ENCODE results near the gene ARPC5L.
"Not testable (repeated sequence)": the region's sequence is repeated elsewhere in the genome, so short reads cannot be mapped to it uniquely, and the experiment has no call there.

The ARPC5L gene

DNA sequence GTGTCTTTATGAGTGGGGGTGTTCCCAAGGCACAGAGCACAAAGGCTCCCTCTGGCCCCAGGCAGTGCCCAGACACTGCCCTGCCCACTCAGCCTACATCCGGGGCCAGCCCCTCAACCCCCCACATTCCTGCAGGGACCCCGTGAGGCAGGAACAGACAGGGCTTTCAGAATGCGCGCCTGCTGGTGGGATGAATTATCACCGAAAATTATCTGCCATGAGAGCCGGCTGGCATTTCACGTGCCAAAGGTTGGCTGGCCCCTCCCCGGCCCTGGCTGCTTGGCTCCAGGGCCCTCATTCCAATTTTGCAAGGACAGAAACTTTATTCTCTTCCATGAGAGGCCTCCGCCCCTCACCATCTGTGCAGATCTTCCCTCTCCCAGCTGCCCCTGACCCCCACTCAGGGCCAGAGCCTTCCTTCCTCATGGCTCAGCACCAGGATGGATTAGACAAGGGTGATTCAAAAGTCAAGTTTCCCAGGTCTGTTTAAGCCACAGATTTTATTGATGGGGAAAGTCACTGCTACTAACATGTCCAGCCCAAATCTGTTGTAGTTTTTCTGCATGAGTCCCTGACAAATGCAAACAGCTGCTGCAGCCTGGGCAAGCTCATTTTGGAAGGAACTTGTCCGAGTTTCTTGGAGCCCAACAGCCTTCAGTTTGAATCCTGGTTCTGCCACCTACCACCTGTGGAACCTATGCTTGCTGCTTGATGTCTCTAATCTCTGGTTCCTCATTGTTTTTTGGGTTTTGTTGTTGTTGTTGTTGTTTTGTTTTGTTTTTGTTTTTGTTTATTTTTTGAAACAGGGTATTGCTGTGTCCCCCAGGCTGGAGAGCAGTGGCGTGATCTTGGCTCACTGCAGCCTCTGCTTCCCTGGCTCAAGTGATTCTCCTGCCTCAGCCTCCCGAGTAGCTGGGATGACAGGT is 41.0 kb upstream of the ARPC5L start:
- FAIRE-seq = no peak
- no peak for DNase-seq (ENCODE audit: insufficient read length, low spot score)

GRCh38 chr9:124828489-124829333 is 33.2 kb upstream of the ARPC5L start:
- FAIRE-seq (no peak), DNase-seq (ENCODE audit: insufficient read length, low spot score) (no peak)
- TF ChIP-seq POLR2A (IDR thresholded peaks at IDR 0.05; ENCODE audit: low read depth, low read length) (no peak), SPI1 (IDR thresholded peaks at IDR 0.05; ENCODE audit: low read depth, low read length) (no peak), POU2F2 (IDR thresholded peaks at IDR 0.05; ENCODE audit: low read depth, low read length) (no peak), POLR2AphosphoS5 (IDR thresholded peaks at IDR 0.05; ENCODE audit: low read depth, low read length) (no peak), PAX5 (IDR thresholded peaks at IDR 0.05; ENCODE audit: insufficient read depth, low read length, severe bottlenecking) (no peak), TAF1 (IDR thresholded peaks at IDR 0.05; ENCODE audit: low read depth, low read length) (no peak)

More for the DNA sequence above, 41.0 kb upstream of the ARPC5L start:
- TF ChIP-seq SPI1 (IDR thresholded peaks at IDR 0.05; ENCODE audit: low read depth, low read length) (no peak), POLR2A (IDR thresholded peaks at IDR 0.05; ENCODE audit: low read depth, low read length) (no peak), POLR2AphosphoS5 (IDR thresholded peaks at IDR 0.05; ENCODE audit: low read depth, low read length) (no peak), TAF1 (IDR thresholded peaks at IDR 0.05; ENCODE audit: low read depth, low read length) (no peak), POU2F2 (IDR thresholded peaks at IDR 0.05; ENCODE audit: low read depth, low read length) (no peak), PAX5 (IDR thresholded peaks at IDR 0.05; ENCODE audit: insufficient read depth, low read length, severe bottlenecking) (no peak)

DNA sequence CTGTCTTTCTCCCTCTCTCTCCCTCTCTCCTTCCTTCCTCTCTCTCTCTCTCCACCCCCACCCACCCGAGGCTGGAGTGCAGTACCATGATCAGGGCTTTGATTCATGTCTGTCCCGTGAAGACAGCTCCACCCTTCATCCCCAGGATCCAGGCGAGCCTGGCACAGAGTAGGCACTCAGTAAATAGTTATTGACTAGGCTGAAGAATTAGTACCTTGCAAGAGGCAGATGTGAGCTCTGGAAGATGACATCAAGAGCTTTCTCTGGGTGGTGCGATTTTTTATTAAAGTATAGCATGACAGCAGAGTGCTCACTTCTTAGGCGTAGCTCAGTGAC is 32.6 kb upstream of the ARPC5L start:
- FAIRE-seq = no peak
- no peak for DNase-seq (ENCODE audit: insufficient read length, low spot score)
- no peak for TF ChIP-seq TAF1 (IDR thresholded peaks at IDR 0.05; ENCODE audit: low read depth, low read length)
- no peak for TF ChIP-seq POU2F2 (IDR thresholded peaks at IDR 0.05; ENCODE audit: low read depth, low read length)
- no peak for TF ChIP-seq POLR2AphosphoS5 (IDR thresholded peaks at IDR 0.05; ENCODE audit: low read depth, low read length)
- TF ChIP-seq POLR2A (IDR thresholded peaks at IDR 0.05; ENCODE audit: low read depth, low read length) = no peak
- TF ChIP-seq SPI1 (IDR thresholded peaks at IDR 0.05; ENCODE audit: low read depth, low read length) = no peak
- TF ChIP-seq PAX5 (IDR thresholded peaks at IDR 0.05; ENCODE audit: insufficient read depth, low read length, severe bottlenecking) = no peak

- DNase-seq (ENCODE audit: insufficient read length, low spot score) = no peak
- FAIRE-seq = no peak
- TF ChIP-seq TAF1 (IDR thresholded peaks at IDR 0.05; ENCODE audit: low read depth, low read length) (no peak), PAX5 (IDR thresholded peaks at IDR 0.05; ENCODE audit: insufficient read depth, low read length, severe bottlenecking) (no peak), POLR2AphosphoS5 (IDR thresholded peaks at IDR 0.05; ENCODE audit: low read depth, low read length) (no peak), POU2F2 (IDR thresholded peaks at IDR 0.05; ENCODE audit: low read depth, low read length) (no peak), SPI1 (IDR thresholded peaks at IDR 0.05; ENCODE audit: low read depth, low read length) (no peak), POLR2A (IDR thresholded peaks at IDR 0.05; ENCODE audit: low read depth, low read length) (no peak)
These were observed 31.3 kb upstream of the ARPC5L start for GRCh38 chr9:124830593-124830992.

DNA sequence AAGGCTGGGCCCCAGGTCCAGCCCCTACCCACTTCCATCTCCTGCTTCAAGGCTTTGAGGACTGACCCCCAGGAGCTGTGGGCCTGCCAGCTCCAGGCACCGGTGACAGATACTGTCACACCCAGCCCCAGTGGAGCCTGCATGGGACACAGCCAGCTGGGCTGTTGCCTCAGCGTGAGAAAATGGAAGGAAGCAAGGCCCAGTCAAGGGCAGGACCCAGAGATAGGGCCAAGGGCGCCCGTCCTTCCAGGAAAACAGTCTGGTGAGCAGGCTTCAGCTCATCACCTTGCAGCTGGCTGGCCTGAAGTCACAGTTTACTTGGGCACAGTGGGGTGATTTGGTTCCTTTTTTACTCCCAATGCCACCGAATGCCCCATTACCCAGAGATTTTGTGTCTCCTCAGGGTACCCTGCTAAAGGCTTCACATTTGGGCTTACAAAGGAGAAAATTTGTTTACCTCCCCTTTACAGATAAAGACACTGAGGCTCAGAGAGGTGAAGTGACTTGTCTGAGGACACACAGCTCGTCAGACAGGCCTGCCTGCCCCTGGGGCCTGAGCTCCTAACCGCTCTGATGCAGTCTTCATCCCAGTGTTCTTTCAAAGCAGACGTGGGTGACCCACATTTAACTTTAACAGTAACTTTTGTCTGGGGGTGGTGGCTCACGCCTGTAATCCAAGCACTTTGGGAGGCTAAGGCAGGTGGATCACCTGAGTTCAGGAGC is 30.1 kb upstream of the ARPC5L start:
- no peak for DNase-seq (ENCODE audit: insufficient read length, low spot score)
- no peak for FAIRE-seq
- TF ChIP-seq POLR2AphosphoS5 (IDR thresholded peaks at IDR 0.05; ENCODE audit: low read depth, low read length) = no peak
- no peak for TF ChIP-seq SPI1 (IDR thresholded peaks at IDR 0.05; ENCODE audit: low read depth, low read length)
- no peak for TF ChIP-seq TAF1 (IDR thresholded peaks at IDR 0.05; ENCODE audit: low read depth, low read length)
- TF ChIP-seq POU2F2 (IDR thresholded peaks at IDR 0.05; ENCODE audit: low read depth, low read length) = no peak
- TF ChIP-seq POLR2A (IDR thresholded peaks at IDR 0.05; ENCODE audit: low read depth, low read length) = no peak
- no peak for TF ChIP-seq PAX5 (IDR thresholded peaks at IDR 0.05; ENCODE audit: insufficient read depth, low read length, severe bottlenecking)

DNA sequence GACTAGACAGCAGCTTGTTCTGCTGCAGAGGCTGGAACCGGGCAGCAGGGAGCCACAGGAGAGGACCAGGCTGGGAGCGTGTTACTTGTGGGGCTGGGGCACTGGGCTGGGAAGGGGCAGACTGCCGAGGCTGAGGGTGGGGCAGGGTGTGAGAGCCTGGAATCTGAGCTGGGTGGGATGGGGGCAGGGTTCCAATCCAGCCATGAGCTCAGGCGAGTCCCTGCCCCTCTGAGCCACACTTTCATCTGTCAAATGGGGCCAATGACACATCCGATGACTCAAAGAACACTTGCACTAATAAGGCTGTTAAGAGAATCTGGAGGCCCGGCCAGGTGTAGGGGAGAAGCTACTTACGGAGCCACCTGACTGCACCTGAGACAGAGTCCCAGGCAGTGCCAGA is 27.3 kb upstream of the ARPC5L start:
- DNase-seq (ENCODE audit: insufficient read length, low spot score) (no peak), FAIRE-seq (no peak)
- TF ChIP-seq POU2F2 (IDR thresholded peaks at IDR 0.05; ENCODE audit: low read depth, low read length) (no peak), SPI1 (IDR thresholded peaks at IDR 0.05; ENCODE audit: low read depth, low read length) (no peak), PAX5 (IDR thresholded peaks at IDR 0.05; ENCODE audit: insufficient read depth, low read length, severe bottlenecking) (no peak), TAF1 (IDR thresholded peaks at IDR 0.05; ENCODE audit: low read depth, low read length) (no peak), POLR2A (IDR thresholded peaks at IDR 0.05; ENCODE audit: low read depth, low read length) (no peak), POLR2AphosphoS5 (IDR thresholded peaks at IDR 0.05; ENCODE audit: low read depth, low read length) (no peak)

- TF ChIP-seq POU2F2 (IDR thresholded peaks at IDR 0.05; ENCODE audit: low read depth, low read length) (no peak), TAF1 (IDR thresholded peaks at IDR 0.05; ENCODE audit: low read depth, low read length) (no peak), SPI1 (IDR thresholded peaks at IDR 0.05; ENCODE audit: low read depth, low read length) (no peak)
- no peak for DNase-seq (ENCODE audit: insufficient read length, low spot score)
- FAIRE-seq = no peak
These were observed 26.8 kb upstream of the ARPC5L start for GRCh38 chr9:124835026-124835557.

- FAIRE-seq = not testable (repeated sequence)
These were observed 23.8 kb upstream of the ARPC5L start for GRCh38 chr9:124838132-124838531.

DNA sequence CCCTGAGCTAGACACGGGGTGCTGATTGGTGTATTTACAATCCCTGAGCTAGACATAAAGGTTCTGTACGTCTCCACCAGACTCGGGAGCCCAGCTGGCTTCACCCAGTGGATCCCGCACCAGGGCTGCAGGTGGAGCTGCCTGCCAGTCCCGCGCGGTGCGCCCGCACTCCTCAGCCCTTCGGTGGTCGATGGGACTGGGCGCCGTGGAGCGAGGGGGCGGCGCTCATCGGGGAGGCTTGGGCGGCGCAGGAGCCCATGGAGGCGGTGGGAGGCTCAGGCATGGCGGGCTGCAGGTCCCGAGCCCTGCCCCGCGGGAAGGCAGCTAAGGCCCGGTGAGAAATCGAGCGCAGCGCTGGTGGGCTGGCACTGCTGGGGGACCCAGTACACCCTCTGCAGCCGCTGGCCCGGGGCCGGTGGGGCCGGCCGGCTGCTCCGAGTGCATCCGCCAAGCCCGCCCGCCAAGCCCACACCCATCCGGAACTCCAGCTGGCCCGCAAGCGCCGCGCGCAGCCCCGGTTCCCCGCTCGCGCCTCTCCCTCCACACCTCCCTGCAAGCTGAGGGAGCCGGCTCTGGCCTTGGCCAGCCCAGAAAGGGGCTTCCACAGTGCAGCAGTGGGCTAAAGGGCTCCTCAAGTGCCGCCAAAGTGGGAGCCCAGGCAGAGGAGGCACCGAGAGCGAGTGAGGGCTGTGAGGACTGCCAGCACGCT is 23.2 kb upstream of the ARPC5L start:
- not testable (repeated sequence) for DNase-seq (ENCODE audit: insufficient read length, low spot score); FAIRE-seq

More at GRCh38 chr9:124838132-124838531, 23.8 kb upstream of the ARPC5L start:
- DNase-seq (ENCODE audit: insufficient read length, low spot score) = not testable (repeated sequence)

Measured in GM12891 (cell line).